GM23248 (cell line): Measurements from ENCODE around the gene PTK7. TPM values are rescaled to one million over a fixed set of nuclear protein-coding genes. Genes with fewer than 3 reads are reported as not detected.
"Not testable (repeated sequence)": the region's sequence is repeated elsewhere in the genome, so short reads cannot be mapped to it uniquely, and the experiment has no call there.

Source experiments
- DNase-seq: peaks from one replicate; pipeline ENCODE4 v3.0.0-alpha.2; 2015
- H2AFZ ChIP-seq: fragments of 200-600 bp; sonication (generic); 2 replicates; pipeline ENCODE4 v1.6.1; 2016; ENCODE audit warnings: antibody characterized with exemption
- H3F3A ChIP-seq: fragments of 200-600 bp; sonication (generic); 2 replicates; pipeline ENCODE4 v1.6.1; 2016; ENCODE audit warnings: mild to moderate bottlenecking, antibody characterized with exemption, mixed run types; ENCODE audit not compliant: insufficient read depth
- H3K27ac ChIP-seq: fragments of 200-600 bp; sonication (generic); 2 replicates; pipeline ENCODE4 v1.5.1; 2016; ENCODE audit warnings: mild to moderate bottlenecking
- H3K27me3 ChIP-seq: fragments of 200-600 bp; sonication (generic); replicated peaks from 2 replicates; pipeline ENCODE4 v1.6.1; 2016; ENCODE audit warnings: mild to moderate bottlenecking; ENCODE audit not compliant: insufficient read depth
- H3K36me3 ChIP-seq: fragments of 200-600 bp; sonication (generic); 2 replicates; pipeline ENCODE4 v1.6.1; 2016; ENCODE audit warnings: low read depth, mild to moderate bottlenecking
- H3K4me1 ChIP-seq: fragments of 200-600 bp; sonication (generic); 2 replicates; pipeline ENCODE4 v1.6.1; 2016; ENCODE audit warnings: mild to moderate bottlenecking; ENCODE audit not compliant: insufficient read depth
- H3K4me2 ChIP-seq: fragments of 200-600 bp; sonication (generic); one replicate; pipeline ENCODE4 v1.6.1; 2016; ENCODE audit warnings: mild to moderate bottlenecking; ENCODE audit not compliant: unreplicated experiment
- H3K4me3 ChIP-seq: fragments of 200-600 bp; sonication (generic); 2 replicates; pipeline ENCODE4 v1.5.1; 2016; ENCODE audit warnings: mild to moderate bottlenecking
- H3K79me2 ChIP-seq: fragments of 200-600 bp; sonication (generic); 2 replicates; pipeline ENCODE4 v1.6.1; 2016; ENCODE audit warnings: mild to moderate bottlenecking; ENCODE audit not compliant: insufficient read depth
- H3K9ac ChIP-seq: fragments of 200-600 bp; sonication (generic); 2 replicates; pipeline ENCODE4 v1.6.1; 2016; ENCODE audit warnings: mild to moderate bottlenecking
- H3K9me2 ChIP-seq: fragments of 200-600 bp; sonication (generic); 2 replicates; pipeline ENCODE4 v1.6.1; 2016; ENCODE audit warnings: mixed run types, mild to moderate bottlenecking, moderate library complexity; ENCODE audit not compliant: insufficient read depth
- H3K9me3 ChIP-seq: fragments of 200-600 bp; sonication (generic); one replicate; pipeline ENCODE4 v1.6.1; 2017; ENCODE audit warnings: low read depth
- H4K20me1 ChIP-seq: fragments of 200-600 bp; sonication (generic); 2 replicates; pipeline ENCODE4 v1.6.0; 2016; ENCODE audit not compliant: insufficient read depth
- EZH2 ChIP-seq: fragments of 200-600 bp; sonication (generic); IDR thresholded peaks from 2 replicates; pipeline ENCODE4 v1.6.1; 2018; ENCODE audit warnings: antibody characterized with exemption, mild to moderate bottlenecking; ENCODE audit not compliant: insufficient read depth, poor library complexity, severe bottlenecking
- EZH2phosphoT487 ChIP-seq: fragments of 200-600 bp; sonication (generic); IDR thresholded peaks from 2 replicates; pipeline ENCODE4 v1.6.1; 2018; ENCODE audit warnings: antibody characterized with exemption, moderate library complexity, mild to moderate bottlenecking, low read depth; ENCODE audit not compliant: insufficient read depth
- WGBS, 2 experiments: methylation state at CpG; one replicate each; pipeline ENCODE4 v1.1.6; 2015 to 2017; ENCODE audit warnings: low lambda C conversion rate in 2 of 2, low coverage in 1 of 2; ENCODE audit errors: missing lambda C conversion rate in 2 of 2; 5-methylcytosine and 5-hydroxymethylcytosine counted together
- in situ Hi-C: fragments of 300-500 bp; cut with MboI; formaldehyde crosslinking; loops from 2 replicates; pipeline ENCODE4 v1.15.0; 2020
- polyA plus RNA-seq: library from polyadenylated mRNA; unstranded; fragments of >200 nt; fragmentation: Nextera tagmentation; extraction: Ambion mirVana; gene quantifications from 2 replicates; pipeline ENCODE4 v1.2.1, GENCODE V29; 2016
- total RNA-seq: library from RNA; depleted of rRNA; stranded (reverse); fragments of >200 nt; shearing (Covaris generic); gene quantifications from 2 replicates; pipeline ENCODE4 v1.2.3, GENCODE V29; 2014

The PTK7 gene
- total and polyA plus RNA-seq, 2 experiments from 2014 or later = 110 to 146 TPM

- H2AFZ ChIP-seq = no peak overlapping the region
- H3K4me3 ChIP-seq = no peak overlapping the region
- no peaks in the 10 kb centered on the region for H3K9me2 ChIP-seq
- H3K79me2 ChIP-seq = no peaks in the 10 kb centered on the region
- no peak for TF ChIP-seq EZH2
- TF ChIP-seq EZH2phosphoT487 = no peak
- no peaks in the 10 kb centered on the region for H3K27me3 ChIP-seq
- no peaks in the 10 kb centered on the region for H4K20me1 ChIP-seq
- in situ Hi-C loops = no loop called here
- no peaks in the 10 kb centered on the region for H3K9me3 ChIP-seq
- H3K27ac ChIP-seq = no peak overlapping the region
- 56 to 62% methylated on average over 5 of the region's 5 CpGs for WGBS, 2 experiments
- peaks cover 21% of the 10 kb centered on the region; the same call in 1 of the 2 replicates for H3F3A ChIP-seq
- H3K4me2 ChIP-seq = no peak overlapping the region
- no peaks in the 10 kb centered on the region; the same call in 1 of the 2 replicates for H3K36me3 ChIP-seq
- no peak overlapping the region for H3K9ac ChIP-seq
- no peak for DNase-seq
- no peaks in the 10 kb centered on the region for H3K4me1 ChIP-seq
Observed at GRCh38 chr6:43037197-43037596, 38.9 kb upstream of the PTK7 start.

- DNase-seq = no peak
- 85 to 94% methylated on average over 8 to 9 of the region's 9 CpGs for WGBS, 2 experiments
Observed at GRCh38 chr6:43037706-43038105, 38.4 kb upstream of the PTK7 start.

GRCh38 chr6:43038727-43039126, 37.4 kb upstream of the PTK7 start:
- Histone ChIP-seq H3K36me3 (peaks cover 9% of the 10 kb centered on the region; the same call in 1 of the 2 replicates), H3K27me3 (no peaks in the 10 kb centered on the region), H3K9ac (no peak overlapping the region), H3K4me2 (no peak overlapping the region), H3F3A (peaks cover 7% of the 10 kb centered on the region; the same call in 1 of the 2 replicates), H3K79me2 (no peaks in the 10 kb centered on the region), H3K9me2 (no peaks in the 10 kb centered on the region), H3K9me3 (no peaks in the 10 kb centered on the region), H3K27ac (no peak overlapping the region), H2AFZ (no peak overlapping the region), H3K4me3 (no peak overlapping the region), H3K4me1 (no peaks in the 10 kb centered on the region), H4K20me1 (no peaks in the 10 kb centered on the region)
- TF ChIP-seq EZH2phosphoT487 = no peak
- TF ChIP-seq EZH2 = no peak
- 80 to 82% methylated on average over 9 of the region's 9 CpGs for WGBS, 2 experiments
- in situ Hi-C loops = no loop called here
- no peak for DNase-seq

More at GRCh38 chr6:43037706-43038105, 38.4 kb upstream of the PTK7 start:
- TF ChIP-seq EZH2phosphoT487 (no peak), EZH2 (no peak)
- H3K27me3 ChIP-seq = no peaks in the 10 kb centered on the region
- no peaks in the 10 kb centered on the region for H3K9me2 ChIP-seq
- in situ Hi-C loops = no loop called here
- H3F3A ChIP-seq = peaks cover 16% of the 10 kb centered on the region; the same call in 1 of the 2 replicates
- no peaks in the 10 kb centered on the region for H4K20me1 ChIP-seq
- H3K9me3 ChIP-seq = no peaks in the 10 kb centered on the region
- no peaks in the 10 kb centered on the region for H3K79me2 ChIP-seq
- H3K4me1 ChIP-seq = no peaks in the 10 kb centered on the region
- H3K4me2 ChIP-seq = no peak overlapping the region
- H3K27ac ChIP-seq = no peak overlapping the region
- no peak overlapping the region for H2AFZ ChIP-seq
- no peak overlapping the region for H3K4me3 ChIP-seq
- H3K36me3 ChIP-seq = peaks cover 4% of the 10 kb centered on the region; the same call in 1 of the 2 replicates
- no peak overlapping the region for H3K9ac ChIP-seq

GRCh38 chr6:43040542-43041257, 35.4 kb upstream of the PTK7 start:
- H3K27ac ChIP-seq = no peak overlapping the region
- in situ Hi-C loops = no loop called here
- H3K79me2 ChIP-seq = no peaks in the 10 kb centered on the region
- no peaks in the 10 kb centered on the region for H3K4me1 ChIP-seq
- peaks cover under 1% of the 10 kb centered on the region; the same call in 1 of the 2 replicates for H3F3A ChIP-seq
- no peaks in the 10 kb centered on the region for H3K9me2 ChIP-seq
- H3K4me2 ChIP-seq = no peak overlapping the region
- DNase-seq = no peak
- no peak for TF ChIP-seq EZH2phosphoT487
- no peak for TF ChIP-seq EZH2
- WGBS, 2 experiments = 91 to 93% methylated on average over 18 of the region's 18 CpGs
- H4K20me1 ChIP-seq = no peaks in the 10 kb centered on the region
- H3K4me3 ChIP-seq = no peak overlapping the region
- no peaks in the 10 kb centered on the region for H3K9me3 ChIP-seq
- no peaks in the 10 kb centered on the region for H3K27me3 ChIP-seq
- H3K36me3 ChIP-seq = peaks cover 9% of the 10 kb centered on the region; the same call in 1 of the 2 replicates
- H2AFZ ChIP-seq = no peak overlapping the region
- no peak overlapping the region for H3K9ac ChIP-seq

GRCh38 chr6:43041475-43041874, 34.6 kb upstream of the PTK7 start:
- H3K27me3 ChIP-seq, H3K4me2 ChIP-seq, H3K9me2 ChIP-seq, DNase-seq, H4K20me1 ChIP-seq, H3K27ac ChIP-seq, H3K4me3 ChIP-seq, in situ Hi-C loops, H2AFZ ChIP-seq, H3K9ac ChIP-seq, H3K9me3 ChIP-seq, H3K4me1 ChIP-seq, H3K36me3 ChIP-seq, H3F3A ChIP-seq, H3K79me2 ChIP-seq: not testable (repeated sequence)
- WGBS, 2 experiments = 82 to 88% methylated on average over 8 of the region's 8 CpGs
